Neural progenitor cell (in vitro differentiated cells): ENCODE results near the gene ASB13. TPM values are rescaled to one million over a fixed set of nuclear protein-coding genes. Genes with fewer than 3 reads are reported as not detected.

ENCODE experiments used
- DNase-seq: peaks from one replicate; pipeline ENCODE4 v3.0.0-alpha.2; 2016; ENCODE audit warnings: low spot score
- H2AFZ ChIP-seq: fragments of 200-600 bp; sonication (generic); replicated peaks from 2 replicates; pipeline ENCODE4 v1.6.1; 2016; ENCODE audit warnings: antibody characterized with exemption
- H3F3A ChIP-seq: fragments of 200-600 bp; sonication (generic); 2 replicates; pipeline ENCODE4 v1.6.1; 2016; ENCODE audit warnings: antibody characterized with exemption, low read depth
- H3K27ac ChIP-seq: fragments of 200-600 bp; sonication (generic); 2 replicates; pipeline ENCODE4 v1.5.1; 2016; ENCODE audit warnings: mild to moderate bottlenecking
- H3K27me3 ChIP-seq: fragments of 200-600 bp; sonication (generic); 2 replicates; pipeline ENCODE4 v1.6.1; 2016; ENCODE audit warnings: mild to moderate bottlenecking, moderate library complexity
- H3K36me3 ChIP-seq: fragments of 200-600 bp; sonication (generic); 2 replicates; pipeline ENCODE4 v1.5.1; 2016
- H3K4me1 ChIP-seq: fragments of 200-600 bp; sonication (generic); 2 replicates; pipeline ENCODE4 v1.6.1; 2016; ENCODE audit warnings: mixed run types
- H3K4me2 ChIP-seq: fragments of 200-600 bp; sonication (generic); 2 replicates; pipeline ENCODE4 v1.6.1; 2016
- H3K4me3 ChIP-seq: fragments of 200-600 bp; sonication (generic); 2 replicates; pipeline ENCODE4 v1.5.1; 2016
- H3K79me2 ChIP-seq: fragments of 200-600 bp; sonication (generic); 2 replicates; pipeline ENCODE4 v1.6.1; 2016; ENCODE audit warnings: low read depth
- H3K9ac ChIP-seq: fragments of 200-600 bp; sonication (generic); 2 replicates; pipeline ENCODE4 v1.6.1; 2016
- H3K9me3 ChIP-seq: fragments of 200-600 bp; sonication (generic); 2 replicates; pipeline ENCODE4 v1.5.1; 2016; ENCODE audit warnings: low read depth
- H4K20me1 ChIP-seq: fragments of 200-600 bp; sonication (generic); 2 replicates; pipeline ENCODE4 v1.6.1; 2016; ENCODE audit warnings: low read depth
- H3K27ac Mint-ChIP-seq: 3 replicates; pipeline ENCODE4 v1.8.0; 2021; ENCODE audit warnings: mixed read lengths
- H3K27me3 Mint-ChIP-seq: 2 replicates; pipeline ENCODE4 v1.8.0; 2022; ENCODE audit warnings: low read depth, mild to moderate bottlenecking, inconsistent platforms, moderate library complexity, mixed read lengths; ENCODE audit not compliant: insufficient read depth
- H3K36me3 Mint-ChIP-seq: 3 replicates; pipeline ENCODE4 v1.8.0; 2021; ENCODE audit warnings: mixed read lengths
- H3K4me1 Mint-ChIP-seq: 3 replicates; pipeline ENCODE4 v1.8.0; 2021; ENCODE audit warnings: mixed read lengths
- H3K4me3 Mint-ChIP-seq: 3 replicates; pipeline ENCODE4 v1.8.0; 2021; ENCODE audit warnings: mild to moderate bottlenecking, moderate library complexity, mixed read lengths
- H3K9me3 Mint-ChIP-seq: 3 replicates; pipeline ENCODE4 v1.8.0; 2020; ENCODE audit warnings: mixed read lengths
- EZH2 ChIP-seq: fragments of 200-600 bp; sonication (generic); IDR thresholded peaks from 2 replicates; pipeline ENCODE4 v1.6.1; 2017; ENCODE audit warnings: antibody characterized with exemption, mild to moderate bottlenecking, moderate library complexity
- EZH2phosphoT487 ChIP-seq: fragments of 200-600 bp; sonication (generic); IDR thresholded peaks from 2 replicates; pipeline ENCODE4 v1.6.1; 2017; ENCODE audit warnings: antibody characterized with exemption
- total RNA-seq: library from RNA; depleted of rRNA; stranded (reverse); fragments of >200 nt; gene quantifications from 2 replicates; pipeline ENCODE4 v1.2.3, GENCODE V29; 2015; ENCODE audit warnings: low replicate concordance
- TF ChIP-seq, protein P1 (sequence below): fragments of 200-600 bp; sonication (generic); IDR thresholded peaks from 2 replicates; pipeline ENCODE4 v1.5.1; 2017; ENCODE audit warnings: antibody characterized with exemption, mild to moderate bottlenecking

ASB13 gene
- total RNA-seq, 1 donor from 2014 or later = 15.0 TPM

DNA sequence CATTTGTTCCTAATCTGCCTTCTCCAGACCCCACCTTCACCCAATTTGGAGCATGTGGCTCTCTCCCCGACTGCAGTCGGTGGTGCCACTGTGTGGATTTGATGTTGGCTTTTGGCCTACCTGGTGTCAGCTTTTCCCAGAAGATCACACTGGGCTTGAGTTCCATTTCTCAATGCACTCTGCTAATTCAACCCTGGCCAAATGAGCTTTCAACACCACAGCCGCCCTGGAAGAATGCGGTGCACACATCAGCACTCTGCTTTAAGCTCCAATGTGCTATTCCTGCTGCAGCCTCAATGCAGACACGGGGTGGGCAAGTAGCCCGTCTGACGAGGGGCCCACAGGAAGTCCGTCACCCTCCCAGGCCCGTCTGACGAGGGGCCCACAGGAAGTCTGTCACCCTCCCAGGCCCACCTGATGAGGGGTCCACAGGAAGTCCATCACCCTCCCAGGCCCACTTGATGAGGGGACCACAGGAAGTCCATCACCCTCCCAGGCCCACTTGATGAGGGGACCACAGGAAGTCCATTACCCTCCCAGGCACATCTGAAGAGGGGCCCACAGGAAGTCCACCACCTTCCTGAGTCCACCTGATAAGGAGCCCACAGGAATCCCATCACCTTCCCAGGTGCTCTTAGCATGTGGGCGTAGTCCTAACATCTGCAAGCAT, 64.4 kb downstream of the ASB13 start:
- H3K4me1 Mint-ChIP-seq = peaks cover 7% of the 10 kb centered on the region
- no peaks in the 10 kb centered on the region for H3K36me3 Mint-ChIP-seq

DNA sequence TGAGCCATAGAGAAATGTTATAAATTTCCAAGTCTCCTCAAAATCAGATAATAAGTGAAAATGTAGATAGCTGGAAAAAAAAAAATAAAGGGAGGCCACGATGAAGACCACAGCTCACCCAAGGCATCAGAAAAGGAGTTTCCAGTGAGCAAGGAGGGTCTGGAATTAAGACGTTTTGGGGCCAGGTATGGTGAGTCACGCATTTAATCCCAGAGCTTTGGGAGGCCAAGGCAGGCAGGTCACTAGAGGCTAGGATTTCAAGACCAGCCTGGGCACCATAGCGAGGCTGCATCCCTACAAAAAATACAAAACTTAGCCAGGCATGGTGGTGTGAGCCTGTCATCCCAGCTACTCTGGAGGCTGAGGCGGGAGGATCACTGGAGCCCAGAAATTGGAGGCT, 65.5 kb downstream of the ASB13 start:
- Mint-ChIP-seq H3K27ac (no peak overlapping the region), H3K36me3 (no peaks in the 10 kb centered on the region), H3K4me1 (peaks cover 14% of the 10 kb centered on the region), H3K4me3 (no peak overlapping the region), H3K9me3 (no peaks in the 10 kb centered on the region), H3K27me3 (peaks cover 5% of the 10 kb centered on the region)
- TF ChIP-seq, protein P1, sequence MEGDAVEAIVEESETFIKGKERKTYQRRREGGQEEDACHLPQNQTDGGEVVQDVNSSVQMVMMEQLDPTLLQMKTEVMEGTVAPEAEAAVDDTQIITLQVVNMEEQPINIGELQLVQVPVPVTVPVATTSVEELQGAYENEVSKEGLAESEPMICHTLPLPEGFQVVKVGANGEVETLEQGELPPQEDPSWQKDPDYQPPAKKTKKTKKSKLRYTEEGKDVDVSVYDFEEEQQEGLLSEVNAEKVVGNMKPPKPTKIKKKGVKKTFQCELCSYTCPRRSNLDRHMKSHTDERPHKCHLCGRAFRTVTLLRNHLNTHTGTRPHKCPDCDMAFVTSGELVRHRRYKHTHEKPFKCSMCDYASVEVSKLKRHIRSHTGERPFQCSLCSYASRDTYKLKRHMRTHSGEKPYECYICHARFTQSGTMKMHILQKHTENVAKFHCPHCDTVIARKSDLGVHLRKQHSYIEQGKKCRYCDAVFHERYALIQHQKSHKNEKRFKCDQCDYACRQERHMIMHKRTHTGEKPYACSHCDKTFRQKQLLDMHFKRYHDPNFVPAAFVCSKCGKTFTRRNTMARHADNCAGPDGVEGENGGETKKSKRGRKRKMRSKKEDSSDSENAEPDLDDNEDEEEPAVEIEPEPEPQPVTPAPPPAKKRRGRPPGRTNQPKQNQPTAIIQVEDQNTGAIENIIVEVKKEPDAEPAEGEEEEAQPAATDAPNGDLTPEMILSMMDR = no peak
- TF ChIP-seq EZH2phosphoT487 (no peak), EZH2 (no peak)
- H2AFZ ChIP-seq = no peak overlapping the region
- no peak for DNase-seq
- H3K27me3 ChIP-seq = no peaks in the 10 kb centered on the region
- H3K4me2 ChIP-seq = no peak overlapping the region
- H3F3A ChIP-seq = no peaks in the 10 kb centered on the region
- no peaks in the 10 kb centered on the region for H3K9me3 ChIP-seq
- no peak overlapping the region for H3K27ac ChIP-seq
- no peaks in the 10 kb centered on the region for H3K36me3 ChIP-seq
- H3K9ac ChIP-seq = no peak overlapping the region
- no peaks in the 10 kb centered on the region for H3K79me2 ChIP-seq
- H4K20me1 ChIP-seq = no peaks in the 10 kb centered on the region
- H3K4me3 ChIP-seq = no peak overlapping the region
- peaks cover 6% of the 10 kb centered on the region for H3K4me1 ChIP-seq

More for the DNA sequence above, 64.4 kb downstream of the ASB13 start:
- Histone ChIP-seq H3F3A (no peaks in the 10 kb centered on the region), H3K27me3 (no peaks in the 10 kb centered on the region), H3K36me3 (no peaks in the 10 kb centered on the region), H3K9ac (no peak overlapping the region), H3K4me1 (peaks cover 6% of the 10 kb centered on the region), H3K9me3 (no peaks in the 10 kb centered on the region), H4K20me1 (no peaks in the 10 kb centered on the region), H3K4me3 (no peak overlapping the region), H3K79me2 (no peaks in the 10 kb centered on the region), H3K4me2 (no peak overlapping the region), H3K27ac (no peak overlapping the region), H2AFZ (no peak overlapping the region)
- no peak for DNase-seq
- TF ChIP-seq, protein P1 = no peak
- TF ChIP-seq EZH2phosphoT487 = no peak
- no peak for TF ChIP-seq EZH2
- Mint-ChIP-seq H3K27ac (peak overlapping the region; percentile 14), H3K27me3 (peaks cover 5% of the 10 kb centered on the region), H3K9me3 (no peaks in the 10 kb centered on the region), H3K4me3 (no peak overlapping the region)

DNA sequence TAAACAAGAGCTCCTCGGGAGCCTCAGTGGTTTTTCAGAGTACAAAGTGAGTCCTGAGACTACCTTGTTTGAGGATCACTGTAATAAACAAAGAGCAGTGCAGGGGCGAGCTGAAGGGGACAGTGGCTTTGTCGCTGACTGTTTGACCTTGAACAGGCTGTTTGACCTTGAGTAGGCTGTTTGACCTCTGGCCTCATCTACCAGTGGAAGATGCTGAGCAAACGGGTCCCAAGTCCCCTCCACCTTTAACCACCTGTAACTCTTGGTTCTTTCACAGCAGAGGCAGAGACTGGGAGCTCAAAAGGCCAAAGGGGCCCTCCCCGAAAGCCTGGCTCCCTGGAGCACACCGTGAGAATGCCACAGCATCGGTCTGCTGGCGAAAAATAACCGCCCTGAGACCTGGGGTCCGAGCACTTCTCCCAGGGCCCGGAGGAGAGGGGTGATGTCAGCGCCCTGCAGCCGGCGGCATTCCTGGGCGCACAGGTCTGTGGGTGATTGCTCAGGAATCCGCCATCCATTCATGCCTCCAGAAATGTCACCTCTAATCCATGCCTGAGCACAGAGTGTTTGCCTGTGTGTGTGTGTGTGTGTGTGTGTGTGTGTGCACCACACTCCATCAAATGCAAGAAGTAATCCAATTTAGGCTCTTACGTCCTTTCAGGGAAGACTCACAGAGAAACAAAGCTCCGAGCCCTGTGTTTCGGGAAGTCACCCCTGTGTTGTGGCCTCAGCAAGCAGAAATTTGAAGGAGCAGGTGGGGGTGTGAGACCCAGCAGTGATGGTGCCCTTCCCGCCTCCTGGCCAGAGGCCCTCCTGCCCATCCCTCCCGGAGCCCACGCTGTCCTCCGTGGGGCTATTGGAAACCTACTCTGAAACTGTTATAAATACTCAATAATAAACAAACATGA, 66.5 kb downstream of the ASB13 start:
- Histone ChIP-seq H2AFZ (no peak overlapping the region), H4K20me1 (no peaks in the 10 kb centered on the region), H3K27ac (no peak overlapping the region), H3K4me2 (peak overlapping the region; percentile 17), H3K4me3 (no peak overlapping the region), H3K27me3 (no peaks in the 10 kb centered on the region), H3F3A (no peaks in the 10 kb centered on the region), H3K9ac (no peak overlapping the region), H3K4me1 (peaks cover 6% of the 10 kb centered on the region), H3K9me3 (no peaks in the 10 kb centered on the region), H3K79me2 (no peaks in the 10 kb centered on the region), H3K36me3 (no peaks in the 10 kb centered on the region)
- Mint-ChIP-seq H3K27ac (peak overlapping the region; percentile 85), H3K9me3 (no peaks in the 10 kb centered on the region), H3K36me3 (no peaks in the 10 kb centered on the region), H3K4me3 (no peak overlapping the region), H3K27me3 (peaks cover 3% of the 10 kb centered on the region), H3K4me1 (peaks cover 25% of the 10 kb centered on the region)
- DNase-seq = peak; percentile 64
- no peak for TF ChIP-seq EZH2phosphoT487
- no peak for TF ChIP-seq EZH2
- TF ChIP-seq, protein P1 = no peak
